HG02759 (cell line): ENCODE data around the gene HBQ1.
"Not testable (repeated sequence)": the region's sequence is repeated elsewhere in the genome, so short reads cannot be mapped to it uniquely, and the experiment has no call there.

ENCODE experiments used
- ATAC-seq: cut with Tn5 transposase; IDR thresholded peaks from one replicate; pipeline ENCODE4 v1.9.1; 2021; ENCODE audit warnings: mild to moderate bottlenecking, moderate library complexity; ENCODE audit not compliant: unreplicated experiment

Gene HBQ1

GRCh38 chr16:175011-175949 is 5.0 kb upstream of the HBQ1 start:
- no peak for ATAC-seq

GRCh38 chr16:176006-176405 is 4.3 kb upstream of the HBQ1 start:
- not testable (repeated sequence) for ATAC-seq

DNA sequence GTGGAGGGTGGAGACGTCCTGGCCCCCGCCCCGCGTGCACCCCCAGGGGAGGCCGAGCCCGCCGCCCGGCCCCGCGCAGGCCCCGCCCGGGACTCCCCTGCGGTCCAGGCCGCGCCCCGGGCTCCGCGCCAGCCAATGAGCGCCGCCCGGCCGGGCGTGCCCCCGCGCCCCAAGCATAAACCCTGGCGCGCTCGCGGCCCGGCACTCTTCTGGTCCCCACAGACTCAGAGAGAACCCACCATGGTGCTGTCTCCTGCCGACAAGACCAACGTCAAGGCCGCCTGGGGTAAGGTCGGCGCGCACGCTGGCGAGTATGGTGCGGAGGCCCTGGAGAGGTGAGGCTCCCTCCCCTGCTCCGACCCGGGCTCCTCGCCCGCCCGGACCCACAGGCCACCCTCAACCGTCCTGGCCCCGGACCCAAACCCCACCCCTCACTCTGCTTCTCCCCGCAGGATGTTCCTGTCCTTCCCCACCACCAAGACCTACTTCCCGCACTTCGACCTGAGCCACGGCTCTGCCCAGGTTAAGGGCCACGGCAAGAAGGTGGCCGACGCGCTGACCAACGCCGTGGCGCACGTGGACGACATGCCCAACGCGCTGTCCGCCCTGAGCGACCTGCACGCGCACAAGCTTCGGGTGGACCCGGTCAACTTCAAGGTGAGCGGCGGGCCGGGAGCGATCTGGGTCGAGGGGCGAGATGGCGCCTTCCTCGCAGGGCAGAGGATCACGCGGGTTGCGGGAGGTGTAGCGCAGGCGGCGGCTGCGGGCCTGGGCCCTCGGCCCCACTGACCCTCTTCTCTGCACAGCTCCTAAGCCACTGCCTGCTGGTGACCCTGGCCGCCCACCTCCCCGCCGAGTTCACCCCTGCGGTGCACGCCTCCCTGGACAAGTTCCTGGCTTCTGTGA is 3.5 kb upstream of the HBQ1 start, which contains the start of gene HBA1:
Gene HBA1, plus strand, starts transcription at position 204 of the 906 bp plus-strand sequence. Its CDS starts 37 bp downstream, at position 241.
- not testable (repeated sequence) for ATAC-seq

- ATAC-seq: no peak
These were observed 2.9 kb upstream of the HBQ1 start for GRCh38 chr16:177394-177822.

GRCh38 chr16:177981-178667 is 2.1 kb upstream of the HBQ1 start:
- ATAC-seq: no peak

DNA sequence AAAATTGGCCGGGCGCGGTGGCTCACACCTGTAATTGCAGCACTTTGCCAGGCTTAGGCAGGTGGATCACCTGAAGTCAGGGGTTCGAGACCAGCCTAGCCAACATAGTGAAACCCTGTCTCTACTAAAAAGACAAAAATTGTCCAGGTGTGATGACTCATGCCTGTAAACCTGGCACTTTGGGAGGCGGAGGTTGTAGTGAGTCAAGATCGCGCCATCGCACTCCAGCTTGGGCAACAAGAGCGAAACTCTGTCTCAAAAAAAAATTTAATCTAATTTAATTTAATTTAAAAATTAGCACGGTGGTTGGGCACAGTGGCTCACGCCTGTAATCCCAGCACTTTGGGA is 1.6 kb upstream of the HBQ1 start:
- ATAC-seq: no peak

GRCh38 chr16:179211-180092 is 807 bp upstream of the HBQ1 start:
- ATAC-seq: no peak

DNA sequence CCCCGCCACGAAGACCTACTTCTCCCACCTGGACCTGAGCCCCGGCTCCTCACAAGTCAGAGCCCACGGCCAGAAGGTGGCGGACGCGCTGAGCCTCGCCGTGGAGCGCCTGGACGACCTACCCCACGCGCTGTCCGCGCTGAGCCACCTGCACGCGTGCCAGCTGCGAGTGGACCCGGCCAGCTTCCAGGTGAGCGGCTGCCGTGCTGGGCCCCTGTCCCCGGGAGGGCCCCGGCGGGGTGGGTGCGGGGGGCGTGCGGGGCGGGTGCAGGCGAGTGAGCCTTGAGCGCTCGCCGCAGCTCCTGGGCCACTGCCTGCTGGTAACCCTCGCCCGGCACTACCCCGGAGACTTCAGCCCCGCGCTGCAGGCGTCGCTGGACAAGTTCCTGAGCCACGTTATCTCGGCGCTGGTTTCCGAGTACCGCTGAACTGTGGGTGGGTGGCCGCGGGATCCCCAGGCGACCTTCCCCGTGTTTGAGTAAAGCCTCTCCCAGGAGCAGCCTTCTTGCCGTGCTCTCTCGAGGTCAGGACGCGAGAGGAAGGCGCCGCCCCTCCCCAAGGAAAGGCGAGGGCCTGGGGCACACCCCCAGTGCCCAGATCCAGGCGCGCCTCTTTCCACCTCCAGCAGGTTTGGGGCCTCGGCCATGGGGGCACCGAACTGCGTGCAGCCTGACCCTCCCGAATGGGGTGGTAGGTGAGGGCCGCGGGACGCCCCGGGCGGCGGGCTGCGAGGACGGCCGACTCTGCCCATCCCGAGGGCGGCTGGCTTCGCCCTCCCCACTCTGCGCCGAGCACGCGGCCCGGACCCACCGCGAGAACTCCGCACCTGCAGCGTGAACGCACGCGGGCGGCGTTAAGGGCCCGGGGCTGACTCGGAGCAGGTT is 664 bp downstream of the HBQ1 start:
- peak; percentile 73 for ATAC-seq

GRCh38 chr16:181565-182021 is 1.3 kb downstream of the HBQ1 start:
- no peak for ATAC-seq

GRCh38 chr16:183005-183404 is 2.7 kb downstream of the HBQ1 start:
- ATAC-seq: no peak

DNA sequence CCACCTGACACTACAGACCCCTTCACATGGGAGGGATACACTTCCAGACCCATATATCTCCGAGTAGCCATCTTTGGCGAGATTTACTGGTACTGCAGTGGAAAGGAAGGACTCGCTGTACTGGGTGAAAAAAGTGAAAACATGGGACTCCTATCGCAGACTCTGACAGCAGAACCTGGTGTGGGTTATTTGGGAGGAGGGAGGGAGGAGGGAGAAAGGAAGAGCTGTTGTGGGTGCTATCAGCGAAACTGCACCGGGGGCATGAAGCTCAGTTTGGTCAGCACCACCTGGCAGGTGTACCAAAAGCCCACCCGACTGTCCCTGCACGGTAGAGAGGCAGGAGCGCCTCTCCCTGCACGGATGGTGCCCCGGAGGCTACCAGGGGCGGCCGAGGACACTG is 5.0 kb downstream of the HBQ1 start:
- no peak for ATAC-seq

GRCh38 chr16:185691-186090 is 5.4 kb downstream of the HBQ1 start:
- ATAC-seq: no peak

DNA sequence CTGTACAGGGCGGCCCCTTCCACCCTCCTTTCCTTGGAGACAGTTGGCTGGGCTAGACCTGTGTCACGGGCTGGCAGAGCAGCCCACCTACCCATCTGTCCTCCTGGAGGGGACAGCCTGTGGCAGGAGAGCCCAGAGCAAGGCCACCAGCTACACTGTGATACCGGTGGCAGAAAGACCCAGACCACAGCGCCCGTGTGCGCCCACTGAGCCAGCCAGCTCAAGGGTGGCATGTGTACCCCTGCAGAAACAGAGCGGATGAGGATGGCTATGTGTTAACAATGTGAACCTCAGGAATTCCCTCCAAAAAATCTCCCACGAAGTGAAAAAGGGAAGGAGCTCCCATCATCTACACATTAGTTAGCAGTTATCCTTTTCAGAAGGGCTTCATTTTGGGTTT is 7.1 kb downstream of the HBQ1 start:
- no peak for ATAC-seq

- no peak for ATAC-seq
These were observed 8.4 kb downstream of the HBQ1 start for GRCh38 chr16:188674-189073.

GRCh38 chr16:189604-190186 is 9.4 kb downstream of the HBQ1 start:
- no peak for ATAC-seq

DNA sequence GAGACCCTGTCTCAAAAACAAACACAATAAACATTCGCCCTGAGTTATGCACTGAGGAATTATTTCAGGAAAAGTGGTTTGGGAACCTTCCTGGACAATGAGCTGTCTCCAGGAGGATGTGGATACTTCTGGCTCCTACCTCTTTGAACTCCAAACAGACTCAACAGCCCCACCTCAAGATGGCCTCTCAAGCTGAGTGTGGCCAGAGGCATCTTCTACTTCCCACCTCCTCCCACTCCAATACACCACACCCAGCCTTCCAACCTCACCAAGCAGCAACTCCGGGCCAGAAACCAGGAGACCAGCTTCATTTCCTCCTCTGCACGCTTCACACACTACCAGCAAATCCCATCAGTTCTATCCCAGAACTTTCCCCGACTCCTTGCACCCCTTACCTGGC is 11.6 kb downstream of the HBQ1 start:
- ATAC-seq: no peak

- no peak for ATAC-seq
These were observed 12.4 kb downstream of the HBQ1 start for GRCh38 chr16:192686-193085.

- no peak for ATAC-seq
These were observed 13.2 kb downstream of the HBQ1 start for GRCh38 chr16:193441-193840.

GRCh38 chr16:194516-194915 is 14.3 kb downstream of the HBQ1 start:
- ATAC-seq: no peak
